HT1080 (cell line): ENCODE results near the gene CTNNBL1. TPM values are rescaled to one million over a fixed set of nuclear protein-coding genes. Genes with fewer than 3 reads are reported as not detected.
"Not testable (repeated sequence)": the region's sequence is repeated elsewhere in the genome, so short reads cannot be mapped to it uniquely, and the experiment has no call there.

Experiments
- DNase-seq: peaks from one replicate; pipeline ENCODE4 v3.0.0-alpha.2; 2015; ENCODE audit warnings: low read depth
- total RNA-seq: library from RNA; depleted of rRNA; stranded (reverse); fragments of >200 nt; shearing (Covaris generic); gene quantifications from 2 replicates; pipeline ENCODE4 v1.2.3, GENCODE V29; 2014

The CTNNBL1 gene
- total RNA-seq, 1 experiment from 2014 or later, result 43.1 TPM

GRCh38 chr20:37706298-37706697, 12.5 kb downstream of the CTNNBL1 start:
- no peak for DNase-seq

GRCh38 chr20:37711001-37711400, 17.2 kb downstream of the CTNNBL1 start:
- DNase-seq, result no peak

GRCh38 chr20:37711994-37712964, 18.4 kb downstream of the CTNNBL1 start:
- DNase-seq, result no peak

- no peak for DNase-seq
Measured at GRCh38 chr20:37713396-37713795, 19.6 kb downstream of the CTNNBL1 start.

- DNase-seq, result no peak
Measured at GRCh38 chr20:37714978-37715672, 21.3 kb downstream of the CTNNBL1 start.

- no peak for DNase-seq
Measured at GRCh38 chr20:37721751-37722150, 27.9 kb downstream of the CTNNBL1 start.

- not testable (repeated sequence) for DNase-seq
Measured at GRCh38 chr20:37722312-37722711, 28.5 kb downstream of the CTNNBL1 start.

- no peak for DNase-seq
Measured at GRCh38 chr20:37723668-37724067, 29.8 kb downstream of the CTNNBL1 start.

- no peak for DNase-seq
Measured at GRCh38 chr20:37725165-37725564, 31.3 kb downstream of the CTNNBL1 start.

GRCh38 chr20:37725855-37726254, 32.0 kb downstream of the CTNNBL1 start:
- no peak for DNase-seq

GRCh38 chr20:37726321-37726720, 32.5 kb downstream of the CTNNBL1 start:
- no peak for DNase-seq

- no peak for DNase-seq
Measured at GRCh38 chr20:37726971-37727956, 33.4 kb downstream of the CTNNBL1 start.

GRCh38 chr20:37727957-37728634, 34.3 kb downstream of the CTNNBL1 start:
- no peak for DNase-seq

- DNase-seq, result no peak
Measured at GRCh38 chr20:37728635-37728983, 34.8 kb downstream of the CTNNBL1 start.

- no peak for DNase-seq
Measured at GRCh38 chr20:37729452-37729851, 35.6 kb downstream of the CTNNBL1 start.

- DNase-seq, result peak; percentile 28
Measured at GRCh38 chr20:37729909-37730308, 36.1 kb downstream of the CTNNBL1 start.

GRCh38 chr20:37733416-37733815, 39.6 kb downstream of the CTNNBL1 start:
- no peak for DNase-seq

GRCh38 chr20:37734228-37734985, 40.6 kb downstream of the CTNNBL1 start:
- no peak for DNase-seq

- DNase-seq, result no peak
Measured at GRCh38 chr20:37735541-37735940, 41.7 kb downstream of the CTNNBL1 start.

- no peak for DNase-seq
Measured at GRCh38 chr20:37736132-37736531, 42.3 kb downstream of the CTNNBL1 start.
